HG03108 (cell line): ENCODE data around the gene CYP2A13.
"Not testable (repeated sequence)": the region's sequence is repeated elsewhere in the genome, so short reads cannot be mapped to it uniquely, and the experiment has no call there.

ENCODE experiments used
- ATAC-seq: cut with Tn5 transposase; IDR thresholded peaks from one replicate; pipeline ENCODE4 v1.9.1; 2021; ENCODE audit warnings: moderate library complexity; ENCODE audit not compliant: unreplicated experiment

CYP2A13 gene

DNA sequence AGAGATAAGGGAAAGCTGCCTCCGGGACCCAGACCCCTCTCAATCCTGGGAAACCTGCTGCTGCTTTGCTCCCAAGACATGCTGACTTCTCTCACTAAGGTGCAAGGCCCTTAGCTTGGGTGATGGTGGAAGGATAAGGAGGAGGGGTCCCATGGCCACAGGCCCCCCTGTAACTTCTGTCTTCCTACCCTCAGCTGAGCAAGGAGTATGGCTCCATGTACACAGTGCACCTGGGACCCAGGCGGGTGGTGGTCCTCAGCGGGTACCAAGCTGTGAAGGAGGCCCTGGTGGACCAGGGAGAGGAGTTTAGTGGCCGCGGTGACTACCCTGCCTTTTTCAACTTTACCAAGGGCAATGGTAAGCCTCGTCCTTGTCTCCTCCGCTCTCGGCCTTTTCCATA, 28.0 kb downstream of the CYP2A13 start:
- no peak for ATAC-seq

DNA sequence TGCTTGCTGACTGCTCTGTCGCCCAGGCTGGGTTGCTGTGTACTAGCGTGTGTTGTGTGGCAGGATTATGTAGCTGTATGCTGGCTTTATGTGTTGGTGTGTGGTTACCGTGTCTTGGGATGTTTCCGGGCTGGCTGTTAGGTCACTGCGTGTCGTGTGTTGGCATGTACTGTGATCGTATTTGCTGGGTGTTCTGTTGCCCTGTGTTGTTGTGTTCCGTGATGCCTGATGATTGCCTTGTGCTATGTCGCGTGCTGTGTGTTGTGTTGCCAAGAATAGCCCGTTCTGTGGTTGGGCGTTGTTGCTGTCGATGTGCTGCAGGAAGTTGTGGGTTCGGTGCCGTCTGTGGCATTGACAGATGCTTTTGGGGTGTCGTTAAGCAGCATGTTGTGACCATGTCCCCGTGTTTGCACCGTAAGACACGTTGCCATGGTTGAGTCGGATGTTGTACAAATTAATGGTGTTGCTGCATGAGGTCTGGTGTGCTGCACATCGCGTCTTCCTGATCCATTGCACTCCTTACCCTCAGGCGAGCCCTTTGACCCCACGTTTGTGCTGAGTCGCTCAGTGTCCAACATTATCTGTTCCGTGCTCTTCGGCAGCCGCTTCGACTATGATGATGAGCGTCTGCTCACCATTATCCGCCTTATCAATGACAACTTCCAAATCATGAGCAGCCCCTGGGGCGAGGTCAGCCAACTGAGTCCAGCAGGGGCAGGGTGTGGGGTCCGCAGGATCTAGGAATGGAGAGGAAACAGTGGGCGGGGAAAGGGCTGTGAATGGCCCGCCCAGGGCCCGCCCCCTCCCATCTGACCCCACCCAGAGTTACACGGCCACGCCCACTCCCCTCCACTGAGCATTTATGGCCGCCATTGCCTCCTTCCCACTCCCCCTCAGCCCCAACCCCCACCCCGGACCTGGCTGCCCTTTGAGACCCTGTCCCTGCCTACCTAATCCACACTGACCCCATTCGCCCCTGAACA, 33.0 kb downstream of the CYP2A13 start:
- not testable (repeated sequence) for ATAC-seq

DNA sequence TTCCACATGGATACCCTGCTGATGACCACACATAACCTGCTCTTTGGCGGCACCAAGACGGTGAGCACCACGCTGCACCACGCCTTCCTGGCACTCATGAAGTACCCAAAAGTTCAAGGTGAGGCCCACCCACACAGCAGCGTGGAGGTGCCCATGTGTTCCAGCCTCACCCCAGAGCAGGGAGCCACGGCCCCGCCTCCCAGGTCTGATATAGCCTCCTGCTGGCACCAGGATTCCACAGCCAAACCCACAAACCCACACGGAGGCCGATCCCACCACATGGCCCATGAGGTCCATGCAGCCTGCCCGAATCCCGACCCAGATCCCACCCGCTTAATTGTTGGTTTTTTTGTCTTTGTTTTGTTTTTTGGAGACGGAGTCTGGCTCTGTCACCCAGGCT, 34.6 kb downstream of the CYP2A13 start:
- ATAC-seq: not testable (repeated sequence)

DNA sequence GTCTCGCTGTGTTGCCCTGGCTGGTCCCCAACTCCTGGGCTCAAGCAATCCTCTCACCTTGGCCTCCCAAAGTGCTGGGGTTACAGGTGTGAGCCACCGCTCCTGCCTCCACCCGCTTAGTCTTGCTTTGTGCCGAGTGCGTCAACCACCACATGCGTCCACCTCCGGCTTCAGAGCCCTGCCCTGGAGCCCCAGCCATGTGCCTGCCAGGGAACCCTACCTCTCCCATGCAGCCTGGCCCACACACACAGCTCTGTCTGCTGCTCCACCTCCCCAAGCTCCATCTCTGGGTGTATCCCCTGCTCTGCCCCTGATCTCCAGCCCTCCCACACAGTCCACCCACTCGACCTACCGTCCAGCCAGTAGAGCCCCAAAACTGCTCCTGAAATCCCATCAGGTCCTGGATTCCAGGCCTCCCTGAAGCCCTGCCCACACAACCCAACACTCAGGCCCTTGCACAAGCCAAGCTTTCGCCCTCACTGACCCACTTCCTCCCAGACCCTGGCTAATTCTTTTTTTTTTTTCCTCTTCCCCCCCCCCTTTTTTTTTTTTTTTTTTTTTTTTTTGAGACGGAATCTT, 35.6 kb downstream of the CYP2A13 start:
- ATAC-seq: no peak

DNA sequence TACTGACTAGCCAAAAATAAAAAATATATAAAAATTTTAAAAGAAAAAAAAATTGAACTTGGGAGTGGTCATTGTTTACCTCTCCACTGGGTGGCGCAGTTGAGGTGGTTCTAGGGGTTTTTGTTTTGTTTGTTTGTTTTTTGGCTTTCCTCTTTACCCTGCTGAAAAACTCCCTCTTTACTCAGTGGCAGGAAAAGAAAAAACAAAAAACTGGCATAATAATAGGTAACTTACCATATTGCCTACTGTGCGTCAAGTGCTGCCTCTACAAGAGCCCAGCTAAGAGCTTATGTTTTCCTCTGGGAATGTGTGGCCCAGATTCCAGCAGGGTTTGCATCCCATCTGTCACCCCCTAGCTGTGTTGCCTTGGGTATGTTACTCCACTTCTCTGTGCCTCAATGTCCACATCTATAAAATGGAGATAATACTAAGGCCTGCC, 38.5 kb downstream of the CYP2A13 start:
- ATAC-seq: not testable (repeated sequence)

DNA sequence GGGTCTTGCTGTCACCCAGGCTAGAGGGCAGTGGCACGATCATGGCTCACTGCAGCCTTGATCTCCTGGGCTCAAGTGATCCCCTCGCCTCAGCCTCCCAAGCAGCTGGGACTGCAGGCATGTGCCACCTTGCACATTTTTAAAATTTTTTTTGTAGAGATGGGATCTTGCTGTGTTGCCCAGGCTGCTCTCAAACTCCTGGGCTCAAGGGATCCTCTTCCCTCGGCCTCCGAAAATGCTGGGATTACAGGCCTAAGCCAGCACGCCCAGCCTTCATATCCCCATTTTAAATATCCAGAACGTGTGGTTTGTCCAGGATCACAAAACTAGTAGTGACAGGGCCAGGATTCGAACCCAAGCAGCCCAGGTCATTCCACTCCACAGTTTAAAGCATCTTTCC, 39.1 kb downstream of the CYP2A13 start:
- not testable (repeated sequence) for ATAC-seq

DNA sequence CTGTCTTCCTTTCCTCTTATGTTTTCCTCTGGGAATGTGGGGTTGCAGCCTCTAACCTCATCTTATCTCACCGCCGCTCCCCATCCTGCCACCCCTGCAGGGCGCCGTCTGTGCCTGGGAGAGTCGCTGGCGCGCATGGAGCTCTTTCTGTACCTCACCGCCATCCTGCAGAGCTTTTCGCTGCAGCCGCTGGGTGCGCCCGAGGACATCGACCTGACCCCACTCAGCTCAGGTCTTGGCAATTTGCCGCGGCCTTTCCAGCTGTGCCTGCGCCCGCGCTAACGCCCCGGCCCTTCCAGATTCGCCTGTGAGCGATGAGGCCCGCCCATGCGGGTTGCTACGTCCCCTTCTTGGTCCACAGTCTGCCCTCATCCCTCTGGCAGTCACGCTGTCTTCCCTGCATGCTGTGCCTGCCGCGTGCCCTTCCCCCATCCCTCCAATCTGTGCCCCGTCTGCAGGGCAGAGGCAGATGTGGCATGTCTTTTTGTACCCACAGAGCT, 39.6 kb downstream of the CYP2A13 start:
- ATAC-seq: not testable (repeated sequence)

DNA sequence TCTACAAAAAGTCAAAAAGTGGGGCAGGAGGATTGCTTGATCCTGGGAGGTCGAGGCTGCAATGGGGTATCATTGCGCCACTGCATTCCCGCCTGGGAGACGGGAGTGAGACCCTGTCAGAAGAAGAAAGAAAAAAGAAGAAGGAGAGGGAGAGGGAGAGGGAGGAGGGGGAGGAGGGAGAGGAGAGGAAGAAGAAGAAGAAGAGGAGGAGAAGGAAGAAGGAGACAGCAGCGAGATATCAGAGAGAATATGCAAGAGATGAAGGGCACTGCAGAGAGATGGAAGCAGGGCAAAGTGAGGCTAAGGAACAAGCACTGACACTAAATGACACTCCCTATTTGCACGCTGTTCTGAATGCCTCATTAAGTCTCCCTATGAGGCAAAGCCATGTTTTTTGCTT, 40.4 kb downstream of the CYP2A13 start:
- no peak for ATAC-seq

DNA sequence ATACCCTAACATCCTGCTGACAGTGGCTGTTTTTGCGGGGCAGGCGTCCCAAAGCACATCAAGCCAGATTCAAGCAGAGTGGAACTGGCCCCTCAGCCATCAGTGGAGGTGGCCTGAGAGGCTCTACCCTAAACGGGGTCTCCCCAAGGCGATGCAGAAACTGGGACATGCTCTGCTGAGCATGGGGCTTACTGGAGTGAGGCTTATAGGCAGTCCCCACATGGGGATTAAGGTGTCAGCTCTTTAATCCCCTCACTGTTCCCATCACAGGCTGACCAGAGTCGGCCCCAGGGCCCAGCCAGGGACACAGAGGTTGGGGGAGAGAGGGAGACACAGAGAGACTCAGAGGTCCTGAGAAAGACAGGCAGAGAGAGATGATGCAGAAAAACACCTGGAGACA, 42.9 kb downstream of the CYP2A13 start:
- no peak for ATAC-seq

DNA sequence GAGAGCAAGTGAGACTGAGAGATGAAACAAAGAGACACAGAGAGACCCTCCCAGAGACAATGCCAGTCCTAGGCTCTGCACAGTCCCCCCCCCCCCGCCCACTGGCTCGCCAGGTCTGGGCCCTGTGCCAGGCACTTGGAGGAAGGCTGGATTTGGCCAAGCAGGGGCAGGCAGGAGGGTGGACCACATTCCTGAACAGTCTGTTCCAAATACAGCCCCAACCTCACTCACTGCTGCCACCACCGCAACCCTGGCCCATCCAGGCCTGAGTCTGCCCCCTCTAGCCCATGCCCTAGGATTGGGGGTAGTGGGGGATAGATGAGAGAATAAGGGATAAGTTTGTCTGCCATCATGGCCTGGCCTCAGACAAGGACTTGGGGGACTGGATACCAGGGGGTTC, 45.0 kb downstream of the CYP2A13 start:
- no peak for ATAC-seq

DNA sequence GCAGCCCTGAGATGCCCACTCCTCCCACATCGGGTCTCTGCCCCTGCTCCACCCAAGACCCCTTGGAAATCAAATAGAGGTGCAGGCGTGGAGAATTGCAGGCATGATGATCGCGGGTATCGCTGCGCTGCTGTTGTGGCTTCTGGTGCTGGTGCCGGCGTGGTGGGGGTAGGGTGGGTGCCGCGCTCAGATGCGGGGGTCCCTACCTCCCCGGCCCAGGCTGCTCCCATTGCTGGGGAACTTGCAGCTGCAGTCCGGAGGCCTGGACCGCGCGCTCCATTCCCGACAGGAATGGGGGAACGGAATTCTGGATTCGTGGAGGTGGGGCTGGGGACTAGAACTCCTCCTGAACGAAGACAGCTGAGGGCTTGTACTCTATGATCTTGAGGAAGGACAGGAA, 46.4 kb downstream of the CYP2A13 start:
- ATAC-seq: no peak

DNA sequence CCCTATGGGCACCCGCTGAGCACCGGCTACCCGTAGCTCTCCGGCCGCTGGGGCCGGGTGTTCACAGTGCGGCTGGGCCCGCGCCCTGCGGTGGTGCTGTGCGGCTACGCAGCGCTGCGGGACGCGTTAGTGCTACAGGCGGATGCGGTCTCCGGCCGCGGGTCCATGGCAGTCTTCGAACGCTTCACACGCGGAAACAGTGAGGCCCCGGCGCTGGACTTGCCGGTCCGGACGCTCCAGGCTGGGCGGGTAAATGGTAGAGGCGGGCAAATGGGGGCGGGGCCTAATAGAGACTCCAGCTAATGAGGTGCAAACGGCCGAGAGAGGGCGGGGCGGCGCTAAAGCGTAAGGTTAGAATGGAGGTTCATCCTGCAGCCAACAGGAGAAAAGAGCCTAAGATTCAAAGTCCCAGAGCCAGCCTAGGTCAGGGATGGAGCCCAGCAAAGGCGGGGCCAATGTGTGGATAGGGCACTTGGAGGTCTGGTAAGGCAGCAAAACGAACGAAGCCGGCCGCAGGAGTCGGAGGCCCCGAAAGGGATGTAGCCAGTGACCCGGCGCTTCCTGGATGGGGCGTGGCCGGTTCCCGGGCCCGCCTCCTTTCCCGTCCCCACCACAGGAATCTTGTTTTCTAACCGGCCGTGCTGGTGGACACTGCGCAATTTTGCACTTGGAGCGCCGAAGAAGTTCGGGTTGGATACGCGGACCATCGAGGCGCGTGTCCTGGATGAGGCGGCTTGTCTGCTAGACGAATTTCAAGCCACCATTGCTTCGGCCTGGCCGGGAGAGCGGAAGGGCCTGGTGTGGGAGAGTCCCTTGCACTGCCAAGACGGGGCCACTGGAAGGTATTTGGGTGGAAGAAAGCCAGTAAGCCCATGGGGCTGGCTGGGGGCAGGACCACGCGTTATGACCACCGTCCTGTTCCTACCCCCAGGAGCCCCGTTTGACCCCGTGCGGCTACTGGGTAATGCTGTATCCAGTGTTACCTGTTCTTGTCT, 47.4 kb downstream of the CYP2A13 start:
- not testable (repeated sequence) for ATAC-seq

DNA sequence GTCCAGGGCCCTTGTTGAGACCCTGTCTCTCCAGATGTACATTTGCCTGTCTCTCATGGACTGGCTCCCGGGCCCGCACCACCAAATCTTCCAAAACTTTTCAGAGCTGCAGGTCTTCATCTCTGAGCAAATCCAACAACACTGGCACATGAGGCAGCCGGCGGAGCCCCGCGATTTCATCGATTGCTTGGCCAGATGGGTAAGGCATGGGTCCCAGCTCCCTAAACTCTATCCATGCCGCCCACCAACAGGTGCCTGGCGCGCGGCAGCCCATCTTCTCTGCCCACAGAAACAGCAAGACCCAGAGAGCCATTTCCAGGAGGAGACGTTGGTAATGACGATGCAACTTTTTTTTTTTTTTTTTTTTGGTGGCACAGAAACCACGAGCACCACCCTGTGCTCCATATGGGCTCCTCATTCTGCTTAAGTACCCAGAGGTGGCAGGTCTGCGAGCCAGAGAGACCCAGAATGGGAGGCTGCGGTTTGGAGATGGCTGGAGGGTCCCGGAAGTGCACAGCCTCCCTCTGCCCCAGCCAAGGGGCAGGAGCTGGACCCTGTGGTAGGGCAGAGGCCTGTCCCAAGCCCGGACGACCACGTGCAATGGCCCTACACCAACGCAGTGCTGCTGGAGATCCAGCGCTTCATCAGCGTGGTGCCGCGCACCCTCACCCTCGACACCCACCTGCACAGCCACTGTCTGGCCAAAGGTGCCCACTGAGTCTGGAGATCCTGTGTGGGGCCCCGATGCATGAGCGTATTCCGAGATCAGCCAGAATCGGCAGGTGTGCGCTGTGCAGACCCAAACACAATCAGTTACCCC, 48.6 kb downstream of the CYP2A13 start:
- no peak for ATAC-seq

DNA sequence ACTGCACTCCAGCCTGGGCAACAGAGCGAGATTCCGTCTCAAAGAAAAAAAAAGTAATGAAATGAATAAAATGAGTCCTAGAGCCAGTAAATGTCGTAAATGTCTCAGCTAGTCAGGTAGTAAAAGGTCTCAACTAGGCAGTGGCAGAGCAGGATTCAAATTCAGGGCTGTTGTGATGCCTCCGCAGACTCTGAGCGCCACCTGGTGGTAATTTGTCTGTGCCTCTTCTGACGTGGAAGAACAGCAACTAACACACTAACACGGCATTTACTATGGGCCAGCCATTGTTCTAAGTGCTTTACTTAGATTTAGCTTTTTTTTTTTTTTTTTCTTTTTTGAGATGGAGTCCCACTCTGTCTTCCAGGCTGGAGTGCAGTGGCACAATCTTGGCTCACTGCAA, 56.2 kb downstream of the CYP2A13 start:
- ATAC-seq: no peak
